ENCODE measurements around the gene USF2. TPM values are rescaled to one million over a fixed set of nuclear protein-coding genes. Genes with fewer than 3 reads are reported as not detected.

Gene USF2
- total RNA-seq, 2 donors from 2014 or later: 107 to 151 TPM

GRCh38 chr19:35270381-35270811, 1.6 kb downstream of the USF2 start:
- no peaks in the 10 kb centered on the region for H3K9me3 ChIP-seq
- peaks cover 8% of the 10 kb centered on the region for H3K4me1 ChIP-seq (replicated peaks)
- WGBS: 86% methylated on average over 16 of the region's 16 CpGs
- no peak overlapping the region for H3K4me3 ChIP-seq
- intact Hi-C loops (cut with DNase I): loop anchor here (10.0 kb wide), 1 partner anchor 224 kb away; the partner anchor contains the start of gene KRTDAP
- no peaks in the 10 kb centered on the region for H3K27me3 ChIP-seq (replicated peaks; ENCODE audit: insufficient read depth)
- peaks cover 0 to 30% of the 10 kb centered on the region in 2 donors for H3K36me3 ChIP-seq
- TF ChIP-seq POLR2AphosphoS5 (IDR thresholded peaks at IDR 0.05): no peak
- no peak for TF ChIP-seq POLR2A (IDR thresholded peaks at IDR 0.05)
- no peak for TF ChIP-seq CTCF (IDR thresholded peaks at IDR 0.05)
- no peak overlapping the region for H3K27ac ChIP-seq
- DNase-seq (ENCODE audit: low spot score): no peak

GRCh38 chr19:35271546-35271945, 2.8 kb downstream of the USF2 start:
- Histone ChIP-seq H3K4me3 (no peak overlapping the region), H3K9me3 (no peaks in the 10 kb centered on the region), H3K27me3 (replicated peaks; ENCODE audit: insufficient read depth) (no peaks in the 10 kb centered on the region), H3K27ac (no peak overlapping the region), H3K36me3 (peaks cover 3 to 30% of the 10 kb centered on the region in 2 donors), H3K4me1 (replicated peaks) (no peaks in the 10 kb centered on the region)
- 78% methylated on average over 7 of the region's 7 CpGs for WGBS
- intact Hi-C loops (cut with DNase I): loop anchor here (10.0 kb wide), 1 partner anchor 223 kb away; the partner anchor contains the start of gene KRTDAP
- TF ChIP-seq CTCF (IDR thresholded peaks at IDR 0.05): no peak
- TF ChIP-seq POLR2A (IDR thresholded peaks at IDR 0.05): no peak
- no peak for TF ChIP-seq POLR2AphosphoS5 (IDR thresholded peaks at IDR 0.05)
- DNase-seq (ENCODE audit: low spot score): no peak

GRCh38 chr19:35272122-35272719, 3.5 kb downstream of the USF2 start:
- no peak overlapping the region for H3K4me3 ChIP-seq
- peaks cover 7 to 35% of the 10 kb centered on the region in 2 donors for H3K36me3 ChIP-seq
- H3K27me3 ChIP-seq (replicated peaks; ENCODE audit: insufficient read depth): no peaks in the 10 kb centered on the region
- H3K27ac ChIP-seq: no peak overlapping the region
- 86% methylated on average over 16 of the region's 16 CpGs for WGBS
- intact Hi-C loops (cut with DNase I): loop anchor here (10.0 kb wide), 1 partner anchor 223 kb away; the partner anchor contains the start of gene KRTDAP
- H3K9me3 ChIP-seq: no peaks in the 10 kb centered on the region
- no peak for TF ChIP-seq POLR2A (IDR thresholded peaks at IDR 0.05)
- TF ChIP-seq POLR2AphosphoS5 (IDR thresholded peaks at IDR 0.05): no peak
- TF ChIP-seq CTCF (IDR thresholded peaks at IDR 0.05): no peak
- no peaks in the 10 kb centered on the region for H3K4me1 ChIP-seq (replicated peaks)
- no peak for DNase-seq (ENCODE audit: low spot score)

GRCh38 chr19:35272954-35273649, 4.3 kb downstream of the USF2 start:
- TF ChIP-seq POLR2AphosphoS5 (IDR thresholded peaks at IDR 0.05) (no peak), POLR2A (IDR thresholded peaks at IDR 0.05) (no peak), CTCF (IDR thresholded peaks at IDR 0.05) (no peak)
- Histone ChIP-seq H3K27me3 (replicated peaks; ENCODE audit: insufficient read depth) (no peaks in the 10 kb centered on the region), H3K4me1 (replicated peaks) (no peaks in the 10 kb centered on the region), H3K9me3 (no peaks in the 10 kb centered on the region), H3K4me3 (no peak overlapping the region), H3K36me3 (peaks cover 11 to 35% of the 10 kb centered on the region in 2 donors), H3K27ac (no peak overlapping the region)
- intact Hi-C loops (cut with DNase I): loop anchor here (10.0 kb wide), 1 partner anchor 222 kb away; the partner anchor contains the start of gene KRTDAP
- 76% methylated on average over 10 of the region's 10 CpGs for WGBS
- no peak for DNase-seq (ENCODE audit: low spot score)
